Activated CD4-positive, alpha-beta T cell treated with anti-CD3 and anti-CD28 coated beads for 1 hour (primary cell): ENCODE results near the gene OR4C6.

ENCODE experiments used
- DNase-seq: peaks from one replicate; pipeline ENCODE4 v3.0.0-alpha.2; 2020

OR4C6 gene

DNA sequence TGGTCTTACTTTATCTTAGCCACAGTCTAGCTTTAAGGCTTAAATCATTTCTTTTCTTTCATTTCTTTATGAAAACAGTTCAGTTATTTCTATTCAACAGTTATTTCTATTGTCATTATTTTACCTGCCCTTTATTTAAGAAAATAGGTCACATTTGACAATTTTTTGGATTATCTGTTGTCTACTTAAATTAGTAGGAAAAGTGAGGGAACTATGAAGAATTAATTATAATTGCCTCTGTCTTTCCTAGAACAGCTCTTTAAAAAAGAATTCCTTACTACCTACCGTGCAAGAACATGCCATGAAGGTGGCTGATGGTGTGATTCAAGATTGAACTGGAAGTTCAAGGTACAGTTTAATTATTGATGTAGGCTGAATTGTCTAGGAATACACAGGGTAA is at the start of gene OR4C6:
OR4C6 (plus strand) TSS at position 301 of the 400 bp plus-strand sequence. CDS start 2,966 bp downstream, outside the sequence.
- DNase-seq, result no peak

DNA sequence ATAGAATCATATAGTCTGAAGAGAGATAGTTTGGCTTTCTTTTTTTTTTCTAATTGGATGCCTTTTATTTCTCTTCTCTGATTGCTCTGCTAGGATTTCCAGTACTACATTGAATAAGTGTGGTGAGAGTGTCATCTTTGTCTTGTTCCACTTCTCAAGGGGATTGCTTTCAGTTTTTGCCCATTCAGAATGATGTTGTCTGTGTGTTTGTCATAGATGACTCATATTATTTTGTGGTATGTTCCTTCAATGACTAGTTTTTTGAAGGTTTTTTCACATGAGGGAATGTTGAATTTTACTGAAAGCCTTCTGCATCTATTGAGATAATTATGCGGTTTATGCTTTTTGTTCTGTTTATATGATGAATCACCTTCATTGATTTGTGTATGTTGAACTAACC is 37.5 kb upstream of the OR4C6 start:
- no peak for DNase-seq

DNA sequence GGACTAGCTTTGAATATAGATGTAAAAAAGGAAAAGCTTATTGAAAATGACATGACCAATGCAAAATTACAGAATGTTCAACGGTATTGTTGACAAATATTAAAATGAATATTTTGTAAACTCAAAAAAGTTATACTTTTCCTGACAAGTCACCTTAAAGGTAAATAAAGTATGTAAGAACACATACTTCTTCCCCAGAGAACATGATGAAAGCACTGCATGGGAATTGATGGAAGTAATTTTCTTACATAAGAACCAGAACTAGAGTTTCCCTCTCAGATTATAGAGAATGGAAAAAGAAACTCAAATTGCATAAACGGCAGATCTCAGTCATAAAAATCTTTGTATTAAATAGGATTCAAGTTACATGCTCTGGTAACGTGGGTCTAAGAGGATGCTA is 27.2 kb upstream of the OR4C6 start, which contains the start of gene OR4P4:
OR4P4 (plus strand) TSS at position 301 of the 400 bp plus-strand sequence.
- no peak for DNase-seq

DNA sequence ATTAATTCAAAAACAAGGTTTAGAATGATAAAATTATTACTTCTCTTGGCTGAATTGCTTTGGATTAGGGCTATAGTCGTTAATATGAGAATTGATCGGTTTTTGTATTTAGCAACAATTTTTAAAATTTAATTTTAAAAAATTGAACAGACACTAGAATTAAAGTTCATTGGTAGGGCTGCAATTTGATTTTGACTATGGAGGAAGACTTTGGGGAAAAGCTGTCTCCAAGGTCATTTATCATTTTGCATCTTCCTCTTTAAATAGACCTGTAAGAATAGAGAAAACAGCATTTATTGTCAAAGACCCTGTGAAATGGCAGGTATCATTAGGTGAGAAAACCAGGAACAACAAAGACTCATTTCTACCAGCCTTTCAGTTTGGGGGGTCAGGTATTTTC is 14.0 kb upstream of the OR4C6 start, which contains the start of gene OR4S2:
OR4S2 (plus strand) TSS at position 301 of the 400 bp plus-strand sequence. CDS start 2,577 bp downstream, outside the sequence.
- DNase-seq, result no peak

DNA sequence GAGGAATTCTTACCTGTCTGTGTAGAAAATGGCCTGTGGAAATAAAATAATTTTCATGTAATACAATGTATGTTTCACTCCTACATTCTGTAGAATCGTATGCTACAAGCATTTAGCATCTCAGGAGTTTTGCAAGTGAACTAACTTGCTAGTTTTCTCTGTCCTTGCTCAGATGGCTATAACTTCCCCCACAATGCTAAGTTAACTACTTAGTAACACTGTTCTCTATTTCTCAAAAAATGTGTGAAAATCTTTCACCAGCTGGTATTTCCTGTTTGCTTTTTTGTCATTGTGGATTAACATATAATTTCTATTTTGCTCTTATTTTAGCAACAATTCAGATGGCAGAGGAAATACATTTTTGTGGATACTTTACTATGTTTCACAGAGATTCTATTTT is 9.4 kb upstream of the OR4C6 start:
- DNase-seq, result no peak

DNA sequence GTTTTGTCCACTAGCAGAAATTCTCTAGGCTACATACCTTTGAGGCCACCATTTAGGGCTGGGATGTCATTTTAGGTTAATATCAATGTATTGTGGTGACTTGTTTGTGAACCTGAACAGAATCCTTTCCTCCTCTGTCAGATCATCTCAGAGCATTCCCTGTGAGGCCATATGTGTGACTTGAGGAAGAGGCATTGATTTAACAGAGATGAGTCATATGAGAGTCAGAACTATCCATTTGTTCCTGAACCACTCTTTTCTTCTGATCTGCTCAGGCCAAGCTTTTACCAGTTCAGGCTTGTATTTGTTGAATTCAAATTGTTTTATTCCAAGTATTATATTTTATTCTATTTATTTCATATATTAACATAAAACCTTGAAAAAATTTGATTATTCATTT is 6.9 kb upstream of the OR4C6 start:
- DNase-seq, result no peak

DNA sequence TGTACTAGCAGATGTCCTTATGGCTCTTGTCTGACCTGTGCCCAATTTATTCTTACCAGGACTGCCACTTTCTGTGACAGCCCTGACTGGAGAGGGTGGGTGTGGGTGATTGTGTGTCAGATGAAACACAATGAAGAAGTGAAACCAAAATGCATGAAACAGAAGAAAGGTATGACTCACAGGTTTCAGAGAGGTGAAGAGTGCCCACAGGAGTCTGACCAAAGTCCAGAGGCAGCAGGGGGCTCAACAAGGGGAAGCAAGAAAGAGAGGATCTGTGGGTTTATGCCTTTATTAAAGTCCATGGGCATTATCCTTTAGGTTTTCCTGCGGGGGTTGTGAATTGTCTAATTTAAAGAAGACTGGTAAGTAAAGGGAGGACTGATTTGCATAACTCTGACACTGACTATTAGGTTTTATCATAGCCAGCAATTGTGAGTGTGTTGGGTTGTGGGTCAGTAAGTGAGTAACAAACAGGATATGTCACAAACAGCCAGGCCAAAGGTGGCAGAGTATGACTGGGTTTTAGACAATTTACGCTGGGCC is 3.9 kb upstream of the OR4C6 start:
- DNase-seq, result no peak

DNA sequence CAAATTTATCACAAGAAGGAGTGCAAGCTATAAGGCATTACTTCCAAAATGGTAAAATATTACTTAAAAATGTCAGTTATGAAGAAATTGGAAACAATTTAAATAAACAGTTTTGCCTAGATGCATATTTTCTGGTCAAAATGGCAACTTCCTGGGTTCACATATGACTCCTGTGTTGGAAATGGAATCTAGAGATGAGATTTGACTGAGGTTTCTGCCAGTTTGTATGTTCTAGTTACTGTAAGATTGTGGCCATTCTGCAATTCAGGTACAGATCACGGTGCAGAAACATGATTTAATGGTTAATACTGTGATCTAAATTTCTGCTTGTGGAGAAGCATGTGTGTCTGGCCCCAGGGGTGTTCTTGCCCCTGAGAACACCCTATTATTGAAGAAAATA is 3.4 kb upstream of the OR4C6 start:
- DNase-seq, result no peak

DNA sequence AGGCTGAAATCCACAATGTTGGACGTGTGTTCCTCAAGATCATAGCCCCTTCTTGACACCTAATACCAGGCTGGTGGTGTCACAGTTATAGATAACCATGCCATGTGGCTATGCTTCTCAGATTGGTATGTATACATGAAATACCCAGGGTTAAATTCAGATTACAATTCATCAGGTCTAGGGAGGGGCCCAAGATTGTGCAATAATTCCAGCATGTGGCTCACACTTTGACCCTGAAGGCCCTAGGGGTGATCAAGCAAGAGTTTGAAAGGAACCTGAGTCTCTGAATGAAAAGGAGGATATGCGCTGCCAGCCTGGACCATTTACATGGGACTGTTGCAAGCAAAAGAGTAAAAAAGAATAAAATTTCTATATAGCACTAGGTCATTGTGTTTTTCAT is 7.4 kb downstream of the OR4C6 start:
- DNase-seq, result no peak

DNA sequence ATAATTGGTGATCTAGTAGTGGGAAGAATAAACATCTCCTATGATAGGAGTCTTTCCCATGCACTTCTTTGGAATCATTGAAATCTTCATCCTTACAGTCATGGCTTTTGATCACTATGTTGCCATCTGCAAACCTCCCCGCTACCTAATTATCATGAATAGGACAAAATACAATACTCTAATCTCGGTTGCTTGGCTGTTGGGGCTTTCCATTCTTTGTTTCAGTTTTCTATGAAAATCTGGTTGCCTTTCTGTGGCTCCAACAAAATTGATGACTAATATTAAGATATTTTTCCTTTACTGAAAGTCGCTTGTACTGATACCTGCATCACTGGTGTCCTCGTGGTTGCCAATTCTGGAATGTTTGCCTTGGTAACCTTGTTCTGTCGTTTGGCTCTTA is 11.9 kb downstream of the OR4C6 start:
- DNase-seq, result no peak

DNA sequence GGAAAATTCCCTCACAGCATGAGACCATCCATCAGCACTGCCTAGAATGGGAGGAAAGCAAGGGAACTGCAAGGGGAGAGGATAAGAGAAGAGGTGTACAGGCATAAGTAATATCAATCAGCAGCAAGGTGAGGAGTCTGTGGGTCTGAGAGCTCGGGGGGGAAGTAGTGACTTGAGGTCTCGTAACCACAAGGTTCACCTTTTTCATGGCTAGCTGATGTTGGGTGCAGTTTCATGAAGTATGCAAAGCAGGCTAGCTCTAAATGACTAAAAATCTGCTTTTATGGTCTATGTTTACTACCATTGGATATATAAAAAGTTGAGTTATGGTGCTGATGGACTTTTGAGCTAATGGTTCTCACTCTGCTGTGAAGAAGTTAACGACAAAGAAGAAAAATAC is 35.8 kb downstream of the OR4C6 start:
- no peak for DNase-seq

DNA sequence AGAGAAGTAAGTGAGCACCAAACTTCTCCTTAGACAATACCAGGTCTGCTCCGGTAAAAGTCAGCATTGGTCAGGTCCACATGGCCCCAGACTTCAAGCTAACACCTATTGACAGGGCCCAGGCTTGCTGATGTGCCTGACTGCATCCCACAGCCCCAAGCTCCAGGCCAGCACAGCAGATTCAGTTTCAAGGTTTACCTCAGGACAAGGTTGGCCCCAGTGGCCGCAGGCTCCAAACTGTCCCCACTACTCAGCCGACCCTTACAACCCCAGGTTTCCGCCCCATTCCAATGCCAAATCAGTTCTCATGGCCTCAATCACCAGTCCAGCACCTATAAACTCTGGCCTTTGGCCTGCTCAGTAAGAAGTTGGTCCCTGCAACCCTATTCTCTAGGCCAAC is 39.4 kb downstream of the OR4C6 start:
- DNase-seq, result no peak

DNA sequence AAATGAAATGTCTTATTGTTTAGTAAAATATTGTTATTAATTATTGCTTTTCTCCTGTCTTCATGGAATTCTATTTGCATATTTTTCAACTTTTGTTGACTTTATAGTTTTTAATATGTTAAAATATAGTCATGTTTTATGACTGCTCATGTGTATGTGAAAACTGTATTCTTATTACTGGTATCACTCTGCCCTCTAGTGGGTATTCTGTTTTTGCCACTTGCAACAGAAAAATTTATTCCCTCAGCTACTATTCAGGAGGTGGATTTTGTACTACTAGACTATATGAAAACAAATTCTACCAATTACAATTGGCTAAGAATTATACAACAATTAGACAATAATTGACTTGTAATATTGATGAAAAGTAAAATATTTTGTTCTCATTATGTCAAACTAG is 45.0 kb downstream of the OR4C6 start:
- no peak for DNase-seq

DNA sequence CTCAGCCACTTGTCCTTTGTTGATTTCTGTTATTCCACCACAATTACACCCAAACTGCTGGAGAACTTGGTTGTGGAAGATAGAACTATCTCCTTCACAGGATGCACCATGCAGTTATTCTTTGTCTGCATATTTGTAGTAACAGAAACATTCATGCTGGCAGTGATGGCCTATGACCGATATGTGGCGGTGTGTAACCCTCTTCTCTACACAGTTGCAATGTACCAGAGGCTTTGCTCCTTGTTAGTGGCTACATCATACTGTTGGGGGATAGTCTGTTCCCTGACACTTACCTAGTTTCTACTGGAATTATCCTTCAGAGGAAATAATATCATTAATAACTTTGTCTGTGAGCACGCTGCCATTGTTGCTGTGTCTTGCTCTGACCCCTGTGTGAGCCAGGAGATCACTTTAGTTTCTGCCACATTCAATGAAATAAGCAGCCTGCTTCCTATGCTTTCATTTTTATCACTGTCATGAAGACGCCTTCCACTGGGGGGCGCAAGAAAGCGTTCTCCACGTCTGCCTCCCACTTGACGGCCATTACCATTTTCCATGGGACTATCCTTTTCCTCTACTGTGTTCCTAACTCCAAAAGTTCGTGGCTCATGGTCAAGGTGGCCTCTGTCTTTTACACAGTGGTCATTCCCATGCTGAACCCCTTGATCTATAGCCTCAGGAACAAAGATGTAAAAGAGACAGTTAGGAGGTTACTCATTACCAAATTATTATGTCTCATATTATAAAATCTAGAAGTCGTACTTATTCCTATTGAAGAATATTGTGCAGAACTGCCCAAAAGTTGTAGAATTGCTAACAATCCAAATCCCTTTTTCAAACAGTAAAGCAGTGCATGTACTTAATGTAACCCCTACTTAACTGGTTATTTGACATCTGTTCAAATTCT is 53.2 kb downstream of the OR4C6 start:
- no peak for DNase-seq
